GM12865 (cell line): ENCODE results near the gene TRMT61B.

Source experiments
- DNase-seq: peaks from one replicate; pipeline ENCODE4 v3.0.0; 2010; ENCODE audit warnings: low read depth
- H3K4me3 ChIP-seq: 2 replicates; pipeline ENCODE4 v1.5.1; 2011; ENCODE audit warnings: mild to moderate bottlenecking, low read depth, low read length, control low read depth
- CTCF ChIP-seq: IDR thresholded peaks from 2 replicates; pipeline ENCODE4 v1.5.1; 2011; ENCODE audit warnings: low read length, control low read depth, low read depth, inconsistent platforms; ENCODE audit not compliant: insufficient read depth; ENCODE audit errors: missing control alignments

The TRMT61B gene

GRCh38 chr2:28896906-28897305 lies 26.8 kb upstream of the TRMT61B start:
- no peak for TF ChIP-seq CTCF
- H3K4me3 ChIP-seq, result peak overlapping the region; percentile 84
- DNase-seq, result no peak

GRCh38 chr2:28895189-28895893 lies 25.2 kb upstream of the TRMT61B start:
- no peak for TF ChIP-seq CTCF
- peak; percentile 74 for DNase-seq
- peak overlapping the region; percentile 84 for H3K4me3 ChIP-seq

DNA sequence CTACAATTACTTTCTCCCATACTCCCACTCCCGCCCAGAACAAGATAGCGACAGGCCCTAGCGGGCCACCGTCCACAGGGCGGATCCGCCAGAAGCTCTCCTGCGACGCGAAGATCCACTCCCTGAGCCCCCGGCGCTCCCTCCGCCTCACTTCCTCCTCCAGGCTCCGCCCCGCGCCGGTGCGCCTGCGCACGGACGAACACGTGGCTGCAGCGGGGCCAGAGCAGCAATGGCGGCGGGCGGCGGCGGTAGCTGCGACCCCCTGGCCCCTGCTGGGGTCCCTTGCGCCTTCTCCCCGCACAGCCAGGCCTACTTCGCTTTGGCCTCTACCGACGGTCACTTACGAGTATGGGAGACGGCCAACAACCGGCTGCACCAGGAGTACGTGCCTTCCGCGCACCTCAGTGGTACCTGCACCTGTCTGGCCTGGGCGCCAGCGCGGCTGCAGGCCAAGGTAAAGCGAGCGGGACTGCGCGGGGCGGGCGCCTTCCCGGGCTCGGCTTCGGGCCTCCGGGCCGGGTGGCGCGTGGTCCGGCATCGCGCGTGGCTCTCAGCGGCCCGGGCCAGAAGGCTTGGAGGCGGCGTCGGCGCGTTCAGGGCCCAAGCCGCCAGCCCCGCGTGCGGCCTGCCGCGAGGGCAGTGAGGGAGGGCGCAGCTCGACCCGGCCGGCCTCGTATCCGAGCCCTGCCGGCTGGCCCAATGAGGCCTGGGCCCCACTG lies 24.5 kb upstream of the TRMT61B start, which contains the start of gene WDR43:
Gene WDR43, plus strand, starts transcription at position 198 of the 719 bp plus-strand sequence. Its CDS starts 32 bp downstream, at position 230.
- TF ChIP-seq CTCF, result no peak

DNA sequence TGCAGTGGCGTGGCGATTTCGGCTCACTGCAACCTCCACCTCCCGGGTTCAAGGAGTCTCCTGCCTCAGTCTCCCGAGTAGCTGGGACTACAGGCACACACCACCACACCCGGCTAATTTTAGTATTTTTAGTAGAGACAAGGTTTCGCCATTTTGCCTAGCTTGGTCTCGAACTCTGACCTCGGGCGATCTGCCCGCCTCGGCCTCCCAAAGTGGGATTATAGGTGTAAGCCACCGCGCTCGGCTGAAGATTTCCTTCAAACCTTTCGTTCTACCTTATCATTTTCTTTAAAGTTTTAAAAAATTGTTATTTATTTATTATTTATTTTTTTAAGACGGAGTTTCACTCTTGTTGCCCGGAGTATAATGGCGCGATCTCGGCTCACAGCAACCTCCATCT lies 23.4 kb upstream of the TRMT61B start:
- H3K4me3 ChIP-seq, result no peak overlapping the region
- TF ChIP-seq CTCF, result no peak

More for the DNA sequence above, 24.5 kb upstream of the TRMT61B start, which contains the start of gene WDR43:
- DNase-seq, result peak; percentile 99
- peak within 1 kb of the TSS; percentile 84 for H3K4me3 ChIP-seq

GRCh38 chr2:28880193-28880592 lies 10.1 kb upstream of the TRMT61B start:
- no peak overlapping the region for H3K4me3 ChIP-seq
- TF ChIP-seq CTCF, result no peak
- DNase-seq, result no peak

More for the DNA sequence above, 23.4 kb upstream of the TRMT61B start:
- DNase-seq, result no peak

- no peak overlapping the region for H3K4me3 ChIP-seq
- DNase-seq, result no peak
- no peak for TF ChIP-seq CTCF
These were observed 1.5 kb upstream of the TRMT61B start for GRCh38 chr2:28871620-28872019.
